K562 (cell line): ENCODE data around the gene ASPRV1. TPM values are rescaled to one million over a fixed set of nuclear protein-coding genes. Genes with fewer than 3 reads are reported as not detected.

Experiments
- BMI1 ChIP-seq: fragments of 150-350 bp; IDR thresholded peaks from 2 replicates; pipeline ENCODE4 v1.6.1; 2014; ENCODE audit warnings: low read length
- GTF2E2 ChIP-seq: fragments of 200-800 bp; sonication (Bioruptor generic); IDR thresholded peaks from 2 replicates; pipeline ENCODE4 v1.6.1; 2016; ENCODE audit warnings: missing genetic modification characterization, missing compliant biosample characterization
- GTF3C2 ChIP-seq: IDR thresholded peaks from 3 replicates; pipeline ENCODE4 v1.6.1; 2011; ENCODE audit warnings: borderline replicate concordance, mild to moderate bottlenecking, moderate library complexity; ENCODE audit not compliant: insufficient read length; ENCODE audit errors: extremely low read depth
- IFI16 ChIP-seq: fragments of 250-450 bp; sonication (Bioruptor Pico); IDR thresholded peaks from 2 replicates; pipeline ENCODE4 v2.1.2; 2022; ENCODE audit warnings: mild to moderate bottlenecking, inconsistent platforms
- MBD1 ChIP-seq: fragments of 250-450 bp; sonication (Bioruptor Pico); IDR thresholded peaks from 2 replicates; pipeline ENCODE4 v1.8.0; 2022; ENCODE audit warnings: inconsistent platforms
- NFATC3 ChIP-seq: fragments of 450-650 bp; IDR thresholded peaks from 2 replicates; pipeline ENCODE4 v1.6.1; 2017; ENCODE audit warnings: mild to moderate bottlenecking
- SMAD1 ChIP-seq: fragments of 150-350 bp; IDR thresholded peaks from 2 replicates; pipeline ENCODE4 v1.6.1; 2014; ENCODE audit warnings: low read length, low read depth; ENCODE audit not compliant: partially characterized antibody
- TCF15 ChIP-seq: fragments of 250-450 bp; sonication (Bioruptor Pico); IDR thresholded peaks from 2 replicates; pipeline ENCODE4 v1.8.0; 2022; ENCODE audit warnings: moderate library complexity, mild to moderate bottlenecking, inconsistent platforms
- TGIF2 ChIP-seq: sonication (generic); formaldehyde crosslinking; IDR thresholded peaks from 2 replicates; pipeline ENCODE4 v1.8.1; 2022; ENCODE audit warnings: mild to moderate bottlenecking, missing genetic modification reagents, moderate library complexity
- ZBTB9 ChIP-seq: fragments of 450-650 bp; formaldehyde crosslinking; IDR thresholded peaks from 2 replicates; pipeline ENCODE4 v1.4.0; 2020; ENCODE audit warnings: mild to moderate bottlenecking, moderate library complexity
- ZNF165 ChIP-seq: fragments of 250-450 bp; sonication (Bioruptor Pico); IDR thresholded peaks from 2 replicates; pipeline ENCODE4 v1.4.0; 2020; ENCODE audit warnings: borderline replicate concordance
- ZNF707 ChIP-seq: fragments of 250-450 bp; sonication (Bioruptor Pico); conservative IDR thresholded peaks from 2 replicates; pipeline ENCODE4 v1.8.0; 2022; ENCODE audit warnings: inconsistent platforms, mild to moderate bottlenecking, moderate library complexity
- ZNF77 ChIP-seq: fragments of 250-450 bp; sonication (Bioruptor Pico); IDR thresholded peaks from 2 replicates; pipeline ENCODE4 v1.5.0; 2020
- polyA plus RNA-seq, 8 experiments: library from polyadenylated mRNA; depleted of rRNA in 4 of 8; stranded (reverse) in 5 of 8; unstranded in 3 of 8; fragments of >200 nt; fragmentation: Nextera tagmentation in 2 of 8; fragmentation: Illumina TruSeq in 1 of 8; extraction: Ambion mirVana in 2 of 8; extraction: Trizol in 1 of 8; gene quantifications; 2 replicates each; pipeline versions ENCODE4 v1.2.1 to v1.2.3, GENCODE V29; 2011 to 2014; ENCODE audit warnings: inconsistent platforms in 1 of 8, missing spikeins in 1 of 8
- total RNA-seq, 7 experiments: library from RNA; depleted of rRNA in 6 of 7; stranded (reverse); fragments of >200 nt in 6 of 7; fragmentation: Illumina TruSeq in 2 of 7; extraction: Trizol in 2 of 7; gene quantifications; 2 replicates each; pipeline versions ENCODE4 v1.2.1 to v1.2.3, GENCODE V29; 2011 to 2021; ENCODE audit warnings: low replicate concordance in 1 of 7

The ASPRV1 gene
- total and polyA plus RNA-seq, 9 of the 15 experiments (the other 6 are each of a cell fraction or from before 2014, with no cell fraction given) = 0.17 to 0.72 (median 0.47) TPM; not detected in 1

- TF ChIP-seq MBD1 (CRISPR knock-in tag) = no peak
- peak; percentile 63 for TF ChIP-seq SMAD1
- no peak for TF ChIP-seq IFI16 (CRISPR knock-in tag)
- no peak for TF ChIP-seq NFATC3
- no peak for TF ChIP-seq BMI1
- peak; percentile 33 for TF ChIP-seq TGIF2
- peak; percentile 26; the same call in 1 of the 2 replicates for TF ChIP-seq ZNF165 (CRISPR knock-in tag)
- no peak for TF ChIP-seq TCF15 (CRISPR knock-in tag)
- no peak for TF ChIP-seq GTF2E2 (tag)
- no peak for TF ChIP-seq GTF3C2
- TF ChIP-seq ZNF77 (CRISPR knock-in tag) = no peak
- no peak for TF ChIP-seq ZNF707 (CRISPR knock-in tag)
- TF ChIP-seq ZBTB9 (CRISPR knock-in tag) = peak; percentile 78
These were observed 47.1 kb downstream of the ASPRV1 start (continued) for GRCh38 chr2:69914164-69914949.
